NCI-H69 (cell line): ENCODE measurements around the gene SYNE4.
"Not testable (repeated sequence)": the region's sequence is repeated elsewhere in the genome, so short reads cannot be mapped to it uniquely, and the experiment has no call there.

Experiments
- DNase-seq: peaks from one replicate; lab custom pipeline; 2025; lab: John Stamatoyannopoulos, UW

The SYNE4 gene

GRCh38 chr19:35990156-35990555, 18.5 kb downstream of the SYNE4 start:
- no peak for DNase-seq

- no peak for DNase-seq
Observed at GRCh38 chr19:35988824-35989223, 19.8 kb downstream of the SYNE4 start.

GRCh38 chr19:35987571-35987896, 21.1 kb downstream of the SYNE4 start:
- no peak for DNase-seq

- DNase-seq: peak; percentile 91
Observed at GRCh38 chr19:35986664-35987570, 21.7 kb downstream of the SYNE4 start.

- no peak for DNase-seq
Observed at GRCh38 chr19:35986111-35986510, 22.5 kb downstream of the SYNE4 start.

- DNase-seq: no peak
Observed at GRCh38 chr19:35983177-35983576, 25.4 kb downstream of the SYNE4 start.

- DNase-seq: not testable (repeated sequence)
Observed at GRCh38 chr19:35980997-35981396, 27.6 kb downstream of the SYNE4 start.

- DNase-seq: peak; percentile 48
Observed at GRCh38 chr19:35978832-35979365, 29.7 kb downstream of the SYNE4 start.

GRCh38 chr19:35978271-35978670, 30.3 kb downstream of the SYNE4 start:
- DNase-seq: no peak

- peak; percentile 91 for DNase-seq
Observed at GRCh38 chr19:35977446-35978222, 31.0 kb downstream of the SYNE4 start.

GRCh38 chr19:35975608-35976214, 32.9 kb downstream of the SYNE4 start:
- no peak for DNase-seq

- DNase-seq: peak; percentile 37
Observed at GRCh38 chr19:35973487-35973886, 35.1 kb downstream of the SYNE4 start.

- DNase-seq: no peak
Observed at GRCh38 chr19:35966771-35967170, 41.8 kb downstream of the SYNE4 start.

GRCh38 chr19:35963514-35963913, 45.1 kb downstream of the SYNE4 start:
- no peak for DNase-seq

- no peak for DNase-seq
Observed at GRCh38 chr19:35960432-35960972, 48.1 kb downstream of the SYNE4 start.

- peak; percentile 36 for DNase-seq
Observed at GRCh38 chr19:35959968-35960320, 48.7 kb downstream of the SYNE4 start.

- peak; percentile 63 for DNase-seq
Observed at GRCh38 chr19:35959040-35959967, 49.3 kb downstream of the SYNE4 start.

GRCh38 chr19:35958660-35959039, 50.0 kb downstream of the SYNE4 start:
- DNase-seq: no peak

- not testable (repeated sequence) for DNase-seq
Observed at GRCh38 chr19:35957411-35957810, 51.2 kb downstream of the SYNE4 start.

- DNase-seq: no peak
Observed at GRCh38 chr19:35955881-35956634, 52.6 kb downstream of the SYNE4 start.
